Measurements from ENCODE around the gene SOX8.

GRCh38 chr16:979859-980594 is 1.5 kb upstream of the SOX8 start:
- TF ChIP-seq CTCF (IDR thresholded peaks at IDR 0.05): peak; percentile 20
- peak; percentile 96 for TF ChIP-seq EZH2 (IDR thresholded peaks at IDR 0.05)

All from neural progenitor cell (in vitro differentiated cells).